ENCODE data around the gene RILPL2.
"Not testable (repeated sequence)": the region's sequence is repeated elsewhere in the genome, so short reads cannot be mapped to it uniquely, and the experiment has no call there.

RILPL2 gene

DNA sequence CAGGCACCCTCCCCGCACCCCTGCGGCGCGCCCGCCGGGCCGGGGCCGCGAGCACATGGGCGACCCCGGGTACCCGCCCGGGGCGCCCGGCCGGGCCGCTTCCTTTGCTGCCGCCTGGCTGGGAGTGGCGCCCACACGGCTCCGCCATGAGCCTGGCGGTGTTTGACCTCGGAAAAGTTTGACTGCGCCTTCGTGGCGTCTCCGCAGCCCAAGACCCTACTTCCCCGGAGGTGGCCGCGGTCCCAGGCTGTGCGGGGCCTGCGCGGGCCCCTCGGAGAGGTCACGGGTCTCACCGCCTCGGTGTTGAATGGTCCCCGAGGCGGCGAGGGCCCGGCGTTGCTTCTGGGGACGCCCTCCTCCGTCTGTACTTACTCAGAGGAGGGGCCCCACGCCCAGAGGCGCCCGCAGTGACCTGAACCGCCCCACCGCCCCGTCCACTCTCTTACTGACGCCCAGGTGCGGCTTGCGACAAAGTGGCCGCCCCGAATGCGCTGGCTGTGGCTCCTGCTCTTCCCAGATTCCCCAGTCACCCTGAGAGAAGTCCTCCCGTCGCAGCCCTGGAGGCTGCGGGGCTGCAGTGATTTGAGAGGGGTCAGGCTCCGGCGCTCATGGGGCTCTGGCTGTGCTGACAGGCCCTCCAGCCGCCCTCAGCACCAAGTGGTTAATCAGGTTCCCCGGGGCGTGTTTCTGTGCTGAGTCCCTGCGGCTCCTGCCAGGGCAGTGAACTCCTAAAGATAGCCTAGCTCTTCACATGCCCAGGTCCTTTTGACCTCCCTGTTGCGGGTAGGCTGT lies 46.7 kb downstream of the RILPL2 start:
- Mint-ChIP-seq H3K4me3 (peak overlapping the region; percentile 85), H3K27me3 (ENCODE audit: low read depth) (no peaks in the 10 kb centered on the region), H3K36me3 (ENCODE audit: low read depth) (peaks cover 35% of the 10 kb centered on the region), H3K27ac (peak overlapping the region; percentile 82), H3K4me1 (ENCODE audit: low read depth) (peaks cover 39% of the 10 kb centered on the region), H3K9me3 (no peaks in the 10 kb centered on the region)
- peak; percentile 29 for DNase-seq (ENCODE audit: low spot score)

DNA sequence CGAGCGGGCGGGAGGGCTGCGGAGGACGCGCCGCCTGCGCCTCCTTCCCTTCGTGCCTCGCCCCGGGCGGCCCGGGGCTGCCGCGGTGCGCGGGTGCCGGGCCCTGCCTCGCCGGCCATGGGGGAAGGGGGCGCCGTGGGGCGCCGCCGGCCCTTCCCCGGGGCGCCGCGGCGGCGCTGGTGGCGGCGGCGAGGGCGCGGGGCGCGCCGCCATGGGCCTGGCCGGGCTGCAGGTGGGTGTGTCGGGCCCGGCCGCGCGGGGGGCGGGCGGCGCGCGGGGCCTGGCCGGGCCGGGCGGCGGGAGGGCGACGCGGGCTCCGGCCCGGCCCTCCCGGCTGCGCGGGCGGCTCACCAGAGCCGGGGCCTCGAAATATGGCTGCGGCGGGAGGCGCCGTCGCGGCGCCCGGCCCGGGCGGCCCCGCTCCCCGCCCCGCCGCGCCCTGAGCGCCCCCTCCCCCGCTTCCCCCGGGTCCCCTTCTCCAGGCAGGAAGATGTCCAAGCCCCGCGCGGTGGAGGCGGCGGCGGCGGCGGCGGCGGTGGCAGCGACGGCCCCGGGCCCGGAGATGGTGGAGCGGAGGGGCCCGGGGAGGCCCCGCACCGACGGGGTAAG lies 47.4 kb downstream of the RILPL2 start:
- no peak overlapping the region for H3K27ac Mint-ChIP-seq
- no peaks in the 10 kb centered on the region for H3K9me3 Mint-ChIP-seq
- H3K36me3 Mint-ChIP-seq (ENCODE audit: low read depth) = peaks cover 31% of the 10 kb centered on the region
- DNase-seq (ENCODE audit: low spot score) = no peak
- no peak overlapping the region for H3K4me3 Mint-ChIP-seq
- no peaks in the 10 kb centered on the region for H3K27me3 Mint-ChIP-seq (ENCODE audit: low read depth)
- peaks cover 39% of the 10 kb centered on the region for H3K4me1 Mint-ChIP-seq (ENCODE audit: low read depth)

DNA sequence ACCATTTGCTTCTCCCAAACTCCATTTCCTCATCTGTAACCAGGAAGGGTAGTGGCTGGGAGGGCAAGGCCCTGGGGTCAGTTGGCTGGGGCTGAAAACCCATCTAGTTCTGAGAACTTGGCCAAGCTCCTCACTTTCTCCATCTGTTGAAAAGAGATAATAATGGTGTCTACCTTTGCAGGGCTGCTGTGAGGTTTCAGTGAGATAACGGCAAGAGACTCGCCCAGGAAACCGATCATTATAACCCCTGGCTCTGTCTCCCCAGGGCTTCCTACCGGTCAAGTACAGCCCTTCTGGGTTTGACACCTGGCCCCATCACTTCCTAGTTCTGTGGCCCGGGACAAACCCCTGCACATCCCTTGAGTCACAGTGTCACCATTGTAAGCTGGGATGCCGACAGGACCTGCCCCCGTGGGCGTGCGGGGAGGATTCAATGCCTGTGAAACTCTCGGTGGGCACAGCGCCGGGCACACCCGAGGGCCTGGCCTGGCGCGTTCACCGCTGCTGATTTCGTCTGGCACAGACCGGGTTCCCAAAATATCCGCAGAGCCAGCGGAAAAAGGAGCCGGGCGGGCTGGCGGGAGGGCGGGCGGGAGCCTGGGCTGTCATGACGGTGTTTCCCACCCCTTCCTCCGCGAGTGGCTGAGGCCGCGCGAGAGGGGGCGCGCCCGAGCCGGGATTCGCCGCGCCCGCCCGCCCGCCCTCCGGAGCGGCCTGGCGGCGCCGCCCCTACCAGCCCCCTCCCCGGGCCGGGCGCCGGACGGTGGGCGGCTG lies 48.1 kb downstream of the RILPL2 start:
- H3K27ac Mint-ChIP-seq = peak overlapping the region; percentile 94
- peak overlapping the region; percentile 90 for H3K4me3 Mint-ChIP-seq
- no peaks in the 10 kb centered on the region for H3K27me3 Mint-ChIP-seq (ENCODE audit: low read depth)
- no peaks in the 10 kb centered on the region for H3K9me3 Mint-ChIP-seq
- DNase-seq (ENCODE audit: low spot score) = peak; percentile 83
- peaks cover 42% of the 10 kb centered on the region for H3K4me1 Mint-ChIP-seq (ENCODE audit: low read depth)
- H3K36me3 Mint-ChIP-seq (ENCODE audit: low read depth) = peaks cover 31% of the 10 kb centered on the region

DNA sequence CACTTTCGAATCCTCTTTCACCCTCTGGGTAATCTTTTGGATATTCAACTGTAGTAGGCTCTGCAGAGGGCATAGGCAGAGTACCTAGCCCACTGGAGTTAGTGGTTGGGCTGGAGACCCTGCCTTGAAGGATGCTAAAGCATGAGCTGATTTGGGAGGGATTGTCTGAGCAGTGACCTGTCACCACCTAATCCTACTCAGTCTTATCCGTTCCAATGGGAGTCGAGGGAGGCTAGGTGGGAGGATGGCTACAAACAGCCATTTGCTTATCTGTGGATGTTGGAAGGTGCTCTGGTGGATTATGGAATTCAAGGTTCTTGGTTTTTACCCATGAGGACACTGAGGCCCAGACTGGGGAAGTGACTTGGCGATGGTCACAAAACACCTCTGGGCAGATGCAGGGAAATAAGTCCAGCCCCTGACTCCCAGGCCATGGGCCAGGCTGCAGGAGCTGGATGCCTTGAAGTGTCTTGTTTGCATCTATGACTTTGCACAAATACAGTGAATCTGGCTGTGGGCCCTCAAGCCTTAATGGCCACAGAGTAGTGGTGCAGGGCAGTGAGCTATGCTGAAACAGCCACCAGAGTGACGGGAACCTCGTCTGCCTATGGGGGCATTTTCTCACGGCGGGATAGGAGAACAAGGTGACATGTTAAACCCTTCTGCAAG lies 48.8 kb downstream of the RILPL2 start:
- Mint-ChIP-seq H3K4me1 (ENCODE audit: low read depth) (peaks cover 43% of the 10 kb centered on the region), H3K36me3 (ENCODE audit: low read depth) (peaks cover 26% of the 10 kb centered on the region), H3K4me3 (peak overlapping the region; percentile 90), H3K9me3 (no peaks in the 10 kb centered on the region), H3K27ac (peak overlapping the region; percentile 94), H3K27me3 (ENCODE audit: low read depth) (no peaks in the 10 kb centered on the region)
- no peak for DNase-seq (ENCODE audit: low spot score)

DNA sequence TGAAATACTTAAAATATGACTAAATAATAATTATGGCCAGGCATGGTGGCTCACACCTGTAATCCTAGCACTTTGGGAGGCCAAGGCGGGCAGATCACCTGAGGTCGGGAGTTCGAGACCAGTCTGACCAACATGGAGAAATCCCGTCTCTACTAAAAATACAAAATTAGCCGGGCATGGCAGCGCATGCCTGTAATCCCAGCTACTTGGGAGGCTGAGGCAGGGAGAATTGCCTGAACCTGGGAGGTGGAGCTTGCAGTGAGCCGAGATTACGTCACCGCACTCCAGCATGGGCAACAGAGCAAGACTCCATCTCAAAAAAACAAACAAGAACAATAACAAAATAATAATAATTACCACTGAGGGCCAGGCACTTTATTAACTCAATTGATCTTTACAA lies 50.9 kb downstream of the RILPL2 start:
- H3K27ac Mint-ChIP-seq; H3K36me3 Mint-ChIP-seq (ENCODE audit: low read depth); H3K4me3 Mint-ChIP-seq; H3K9me3 Mint-ChIP-seq; DNase-seq (ENCODE audit: low spot score); H3K27me3 Mint-ChIP-seq (ENCODE audit: low read depth): not testable (repeated sequence)
- peaks cover 33% of the 10 kb centered on the region for H3K4me1 Mint-ChIP-seq (ENCODE audit: low read depth)

DNA sequence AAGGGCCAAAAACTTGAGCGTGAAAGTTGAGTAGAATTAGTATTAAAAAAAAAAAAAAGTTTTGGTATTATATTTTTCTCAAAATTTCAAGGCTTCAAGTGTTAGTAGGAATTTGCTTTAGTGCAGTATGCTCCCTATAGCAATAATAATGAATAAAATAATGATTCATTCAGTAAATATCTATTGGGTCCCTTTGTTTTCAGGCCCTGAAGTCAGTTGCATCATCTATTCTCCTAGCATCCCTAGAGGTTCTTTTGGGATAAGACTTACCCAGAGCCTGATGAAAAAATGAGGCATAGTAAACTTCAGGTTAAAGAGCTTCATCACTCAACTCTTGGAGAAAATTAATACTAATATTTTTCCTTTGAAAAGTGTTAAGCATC lies 51.5 kb downstream of the RILPL2 start:
- Mint-ChIP-seq H3K4me1 (ENCODE audit: low read depth) (peaks cover 27% of the 10 kb centered on the region), H3K36me3 (ENCODE audit: low read depth) (peaks cover 2% of the 10 kb centered on the region), H3K27ac (peak overlapping the region; percentile 75), H3K27me3 (ENCODE audit: low read depth) (no peaks in the 10 kb centered on the region), H3K4me3 (peak overlapping the region; percentile 95), H3K9me3 (no peaks in the 10 kb centered on the region)
- no peak for DNase-seq (ENCODE audit: low spot score)

DNA sequence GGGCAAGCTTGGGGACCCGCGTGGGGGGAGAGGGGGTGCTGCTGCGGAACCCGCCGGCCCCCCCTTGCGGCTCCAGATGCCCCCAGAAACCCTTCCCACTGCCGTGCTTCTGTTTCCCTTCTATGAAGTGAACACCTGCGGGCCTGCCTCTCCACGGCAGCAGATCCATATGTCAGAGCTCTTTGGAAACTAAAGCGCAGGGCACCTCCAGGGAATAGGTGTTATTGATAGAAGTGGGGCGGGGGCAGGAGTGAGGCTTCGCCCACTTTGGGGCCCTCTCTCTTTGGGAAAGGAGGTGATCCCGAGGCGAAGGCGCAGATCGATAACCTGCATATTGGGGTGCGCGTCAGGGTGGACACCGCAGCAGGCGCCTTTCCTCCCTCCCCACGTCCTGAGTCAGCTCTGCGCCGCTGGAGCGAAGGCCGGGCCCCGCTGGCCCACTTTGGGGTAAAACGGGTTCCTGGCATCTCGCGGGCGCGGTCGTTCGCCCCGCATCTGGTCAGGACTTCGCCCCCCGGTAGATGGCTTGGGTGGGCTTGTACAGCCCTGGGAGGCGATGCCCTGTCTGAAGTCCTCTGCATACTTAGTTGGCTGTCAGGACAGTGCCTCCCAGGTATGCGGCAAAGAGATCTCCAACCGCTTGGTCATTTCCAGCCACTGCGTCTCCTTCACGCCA lies 52.0 kb downstream of the RILPL2 start:
- Mint-ChIP-seq H3K27me3 (ENCODE audit: low read depth) (no peaks in the 10 kb centered on the region), H3K27ac (peak overlapping the region; percentile 75)
- DNase-seq (ENCODE audit: low spot score) = peak; percentile 42

DNA sequence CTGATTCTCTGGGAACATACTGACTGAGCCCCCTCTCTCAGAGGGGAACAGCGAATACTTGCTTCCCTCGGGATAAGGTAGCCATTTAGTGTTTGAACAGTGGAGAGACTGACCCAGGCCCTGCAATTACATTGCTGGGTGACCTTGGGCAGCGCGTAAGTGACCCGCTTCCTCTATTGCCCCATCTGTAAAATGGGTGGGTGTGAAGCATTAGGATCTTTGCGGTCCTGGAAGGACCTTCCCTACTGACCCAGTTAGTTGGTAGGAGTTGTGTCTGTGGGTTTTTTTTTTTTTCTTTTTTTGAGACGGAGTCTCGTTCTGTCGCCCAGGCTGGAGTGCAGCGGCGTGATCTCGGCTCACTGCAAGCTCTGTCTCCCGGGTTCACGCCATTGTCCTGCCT lies 53.8 kb downstream of the RILPL2 start:
- no peak for DNase-seq (ENCODE audit: low spot score)
- Mint-ChIP-seq H3K4me1 (ENCODE audit: low read depth) (peaks cover 20% of the 10 kb centered on the region), H3K4me3 (peak overlapping the region; percentile 69), H3K9me3 (no peaks in the 10 kb centered on the region), H3K36me3 (ENCODE audit: low read depth) (no peaks in the 10 kb centered on the region), H3K27me3 (ENCODE audit: low read depth) (no peaks in the 10 kb centered on the region), H3K27ac (no peak overlapping the region)

More for the DNA sequence above, 52.0 kb downstream of the RILPL2 start:
- no peaks in the 10 kb centered on the region for H3K36me3 Mint-ChIP-seq (ENCODE audit: low read depth)
- H3K4me3 Mint-ChIP-seq = peak overlapping the region; percentile 95
- peaks cover 26% of the 10 kb centered on the region for H3K4me1 Mint-ChIP-seq (ENCODE audit: low read depth)
- H3K9me3 Mint-ChIP-seq = no peaks in the 10 kb centered on the region

DNA sequence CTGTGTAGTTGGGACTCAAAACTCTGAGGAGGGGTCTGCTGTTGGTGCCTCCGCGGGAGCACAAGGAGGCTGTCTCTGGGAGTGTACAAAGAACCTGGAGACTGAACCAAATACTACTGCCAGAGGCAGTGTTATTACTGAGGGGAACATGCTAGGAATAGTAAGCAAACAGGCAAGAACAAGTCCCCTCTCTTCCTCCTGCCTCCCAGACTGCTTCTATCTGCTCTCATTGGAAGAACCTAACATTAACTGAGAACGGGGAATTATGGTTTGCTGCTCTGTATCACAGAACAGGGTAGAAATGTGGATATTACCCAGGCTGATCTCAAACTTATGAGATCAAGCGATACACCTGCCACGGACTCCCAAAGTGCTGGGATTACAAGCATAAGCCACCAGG lies 57.1 kb downstream of the RILPL2 start:
- DNase-seq (ENCODE audit: low spot score) = no peak
- peaks cover 7% of the 10 kb centered on the region for H3K4me1 Mint-ChIP-seq (ENCODE audit: low read depth)
- H3K27ac Mint-ChIP-seq = no peak overlapping the region
- no peaks in the 10 kb centered on the region for H3K27me3 Mint-ChIP-seq (ENCODE audit: low read depth)
- H3K9me3 Mint-ChIP-seq = no peaks in the 10 kb centered on the region
- H3K4me3 Mint-ChIP-seq = no peak overlapping the region
- no peaks in the 10 kb centered on the region for H3K36me3 Mint-ChIP-seq (ENCODE audit: low read depth)

DNA sequence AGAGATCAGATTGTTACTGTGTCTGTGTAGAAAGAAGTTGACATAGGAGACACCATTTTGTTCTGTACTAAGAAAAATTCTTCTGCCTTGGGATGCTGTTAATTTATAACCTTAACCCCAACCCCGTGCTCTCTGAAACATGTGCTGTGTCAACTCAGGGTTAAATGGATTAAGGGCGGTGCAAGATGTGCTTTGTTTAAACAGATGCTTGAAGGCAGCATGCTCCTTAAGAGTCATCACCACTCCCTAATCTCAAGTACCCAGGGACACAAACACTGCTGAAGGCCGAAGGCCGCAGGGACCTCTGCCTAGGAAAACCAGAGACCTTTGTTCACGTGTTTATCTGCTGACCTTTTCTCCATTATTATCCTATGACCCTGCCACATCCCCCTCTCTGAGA lies 64.1 kb downstream of the RILPL2 start:
- not testable (repeated sequence) for H3K4me3 Mint-ChIP-seq; H3K4me1 Mint-ChIP-seq (ENCODE audit: low read depth); H3K27ac Mint-ChIP-seq; DNase-seq (ENCODE audit: low spot score); H3K9me3 Mint-ChIP-seq; H3K36me3 Mint-ChIP-seq (ENCODE audit: low read depth); H3K27me3 Mint-ChIP-seq (ENCODE audit: low read depth)

DNA sequence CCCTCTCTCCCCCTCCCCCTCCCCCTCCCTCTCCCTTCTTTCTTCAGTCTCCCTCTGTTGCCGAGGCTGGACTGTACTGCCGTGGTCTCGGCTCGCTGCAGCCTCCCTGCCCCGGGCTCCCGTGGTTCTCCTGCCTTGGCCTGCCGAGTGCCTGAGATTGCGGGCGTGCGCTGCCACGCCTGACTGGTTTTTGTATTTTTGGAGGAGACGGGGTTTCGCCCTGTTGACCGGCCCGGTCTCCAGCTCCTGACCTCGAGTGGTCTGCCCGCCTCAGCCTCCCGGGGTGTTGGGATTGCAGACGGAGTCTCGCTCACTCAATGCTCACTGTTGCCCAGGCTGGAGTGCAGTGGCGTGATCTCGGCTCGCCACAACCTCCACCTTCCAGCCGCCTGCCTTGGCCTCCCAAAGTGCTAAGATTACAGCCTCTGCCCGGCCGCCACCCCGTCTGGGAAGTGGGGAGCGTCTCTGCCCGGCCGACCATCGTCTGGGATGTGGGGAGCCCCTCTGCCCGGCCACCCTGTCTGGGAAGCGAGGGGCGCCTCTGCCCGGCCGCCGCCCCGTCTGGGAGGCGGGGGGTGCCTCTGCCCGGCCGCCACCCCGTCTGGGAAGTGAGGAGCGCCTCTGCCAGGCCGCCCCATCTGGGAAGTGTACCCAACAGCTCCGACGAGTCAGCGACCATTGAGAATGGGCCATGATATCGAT lies 64.7 kb downstream of the RILPL2 start:
- not testable (repeated sequence) for H3K36me3 Mint-ChIP-seq (ENCODE audit: low read depth); H3K27me3 Mint-ChIP-seq (ENCODE audit: low read depth); H3K27ac Mint-ChIP-seq; H3K4me3 Mint-ChIP-seq; DNase-seq (ENCODE audit: low spot score); H3K4me1 Mint-ChIP-seq (ENCODE audit: low read depth); H3K9me3 Mint-ChIP-seq

DNA sequence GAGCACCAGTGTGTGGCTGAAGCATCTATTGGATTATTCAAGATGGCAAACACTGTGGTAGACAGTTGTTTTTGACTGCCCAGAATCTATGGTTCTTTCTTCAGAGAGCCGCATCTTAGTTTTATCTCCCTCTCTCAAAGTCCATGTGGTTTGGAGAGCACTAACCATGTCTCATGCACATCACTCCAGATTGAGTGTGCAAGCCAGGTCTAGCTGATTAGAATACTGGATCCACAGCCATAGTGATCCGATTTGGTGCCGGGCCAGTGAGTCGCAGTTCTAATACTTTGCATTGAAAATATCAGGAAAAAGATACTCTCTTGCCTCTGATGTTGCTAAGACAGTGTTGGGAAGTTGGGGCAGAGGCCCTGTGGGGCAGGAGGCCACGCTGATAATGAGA lies 67.3 kb downstream of the RILPL2 start:
- peaks cover 5% of the 10 kb centered on the region for H3K4me1 Mint-ChIP-seq (ENCODE audit: low read depth)
- no peak for DNase-seq (ENCODE audit: low spot score)
- H3K27me3 Mint-ChIP-seq (ENCODE audit: low read depth) = no peaks in the 10 kb centered on the region
- no peak overlapping the region for H3K27ac Mint-ChIP-seq
- H3K4me3 Mint-ChIP-seq = no peak overlapping the region
- H3K9me3 Mint-ChIP-seq = no peaks in the 10 kb centered on the region
- H3K36me3 Mint-ChIP-seq (ENCODE audit: low read depth) = no peaks in the 10 kb centered on the region

DNA sequence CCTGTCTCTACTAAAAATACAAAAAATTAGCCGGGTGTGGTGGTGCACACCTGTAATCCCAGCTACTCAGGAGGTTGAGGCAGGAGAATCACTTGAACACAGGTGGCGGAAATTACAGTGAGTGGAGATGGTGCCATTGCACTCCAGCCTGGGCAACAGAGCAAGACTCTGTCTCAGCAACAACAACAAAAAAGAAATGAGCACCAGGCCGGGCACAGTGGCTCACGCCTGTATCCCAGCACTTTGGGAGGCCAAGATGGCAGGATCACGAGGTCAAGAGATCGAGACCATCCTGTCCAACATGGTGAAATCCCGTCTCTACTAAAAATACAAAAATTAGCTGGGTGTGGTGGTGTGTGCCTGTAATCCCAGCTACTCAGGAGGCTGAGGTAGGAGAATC lies 68.1 kb downstream of the RILPL2 start:
- not testable (repeated sequence) for H3K36me3 Mint-ChIP-seq (ENCODE audit: low read depth); DNase-seq (ENCODE audit: low spot score); H3K4me1 Mint-ChIP-seq (ENCODE audit: low read depth); H3K27ac Mint-ChIP-seq; H3K27me3 Mint-ChIP-seq (ENCODE audit: low read depth); H3K9me3 Mint-ChIP-seq; H3K4me3 Mint-ChIP-seq
